PC-9 (cell line): Measurements from ENCODE around the gene IGF2.

Experiments
- CTCF ChIP-seq: fragments of 200-600 bp; sonication (generic); conservative IDR thresholded peaks from 2 replicates; pipeline ENCODE4 v1.6.1; 2017; ENCODE audit warnings: mixed run types, antibody characterized with exemption, mild to moderate bottlenecking, moderate library complexity
- EZH2 ChIP-seq: fragments of 200-600 bp; sonication (generic); IDR thresholded peaks from 2 replicates; pipeline ENCODE4 v1.8.0; 2017; ENCODE audit warnings: antibody characterized with exemption, low read depth

- TF ChIP-seq CTCF, result no peak
- TF ChIP-seq EZH2, result no peak
Observed at GRCh38 chr11:2171591-2172003, 32.4 kb upstream of the IGF2 start, which contains the start of gene TH.
